ENCODE results near the gene ELMO2. TPM values are rescaled to one million over a fixed set of nuclear protein-coding genes. Genes with fewer than 3 reads are reported as not detected.

ELMO2 gene
- total RNA-seq: 10 to 100 TPM; 56.0 to 58.0 TPM
- polyA plus RNA-seq: 10 to 100 TPM; 26.2 to 51.1 (median 34.9) TPM
- total RNA-seq: 38.0 to 67.0 (median 59.6) reads per million in 6 experiments

GRCh38 chr20:46406200-46406985, at the start of gene ELMO2:
TSS of gene ELMO2 (minus strand) at chr20:46406615. CDS start at chr20:46394482, 12,133 bp downstream.
- POLR2A ChIA-PET: interaction anchor here (0.7 to 1.4 kb wide), 9 partner anchors 36 to 472 kb away, joined by 3 to 6 read pairs (median 4); partner anchors contain the start of genes PCIF1 and TP53RK

GRCh38 chr20:46455729-46456128, 49.3 kb upstream of the ELMO2 start:
- POLR2A ChIA-PET: no interaction called here
- ATAC-seq (no peak), DNase-seq (no peak)
- peaks cover 0 to 3% (median 1%) of the 10 kb centered on the region in 4 donors for H3K4me1 Mint-ChIP-seq
- peaks cover 0 to 22% (median 12%) of the 10 kb centered on the region in 3 donors for H3K36me3 Mint-ChIP-seq
- no peak overlapping the region for H3K4me3 Mint-ChIP-seq
- H3K9me3 Mint-ChIP-seq: peaks cover 16 to 33% (median 23%) of the 10 kb centered on the region in 9 donors
- H3K27ac Mint-ChIP-seq: no peak overlapping the region
- peaks cover 19 to 53% (median 30%) of the 10 kb centered on the region in 5 donors for H3K27me3 Mint-ChIP-seq

More at GRCh38 chr20:46406200-46406985, at the start of gene ELMO2:
- DNase-seq (peak; percentile 90 to 96 (median 96)), ATAC-seq (peak; percentile 87 to 92)
- Mint-ChIP-seq H3K9me3 (no peaks in the 10 kb centered on the region), H3K27me3 (peaks cover 0 to 3% (median 0%) of the 10 kb centered on the region in 5 donors), H3K27ac (peak within 1 kb of the TSS; percentile 86 to 98 (median 97)), H3K4me3 (peak within 1 kb of the TSS; percentile 90 to 100 (median 98)), H3K36me3 (no peaks in the 10 kb centered on the region), H3K4me1 (peaks cover 31 to 71% (median 69%) of the 10 kb centered on the region in 4 donors)

- no peaks in the 10 kb centered on the region for H3K4me1 Mint-ChIP-seq
- peaks cover 7 to 43% (median 32%) of the 10 kb centered on the region in 5 donors for H3K27me3 Mint-ChIP-seq
- no peak overlapping the region for H3K4me3 Mint-ChIP-seq
- DNase-seq: no peak
- ATAC-seq: no peak
- POLR2A ChIA-PET: no interaction called here
- H3K36me3 Mint-ChIP-seq: peaks cover 0 to 8% (median 4%) of the 10 kb centered on the region in 3 donors
- no peak overlapping the region for H3K27ac Mint-ChIP-seq
- peaks cover 0 to 14% (median 4%) of the 10 kb centered on the region in 9 donors for H3K9me3 Mint-ChIP-seq
Observed at GRCh38 chr20:46446851-46447250, 40.4 kb upstream of the ELMO2 start.

- Mint-ChIP-seq H3K9me3 (peaks cover 0 to 6% (median 4%) of the 10 kb centered on the region in 9 donors), H3K27me3 (peaks cover 10 to 29% (median 27%) of the 10 kb centered on the region in 5 donors), H3K27ac (no peak overlapping the region), H3K4me3 (no peak overlapping the region), H3K4me1 (no peaks in the 10 kb centered on the region), H3K36me3 (peaks cover 0 to 6% (median 2%) of the 10 kb centered on the region in 3 donors)
- POLR2A ChIA-PET: interaction anchor here (0.6 kb wide), 1 partner anchor 18 kb away, joined by 3 read pairs; no protein-coding TSS in a partner anchor
- ATAC-seq: no peak
- no peak for DNase-seq
Observed at GRCh38 chr20:46439837-46440236, 33.4 kb upstream of the ELMO2 start.

- no peaks in the 10 kb centered on the region for H3K36me3 Mint-ChIP-seq
- H3K9me3 Mint-ChIP-seq: peaks cover 0 to under 1% (median 0%) of the 10 kb centered on the region in 9 donors
- no peak overlapping the region for H3K27ac Mint-ChIP-seq
- no peaks in the 10 kb centered on the region for H3K4me1 Mint-ChIP-seq
- H3K27me3 Mint-ChIP-seq: peaks cover 12 to 37% (median 27%) of the 10 kb centered on the region in 5 donors
- DNase-seq (peak in 3 of 10 donors; percentile 13 to 36 (median 31)), ATAC-seq (peak; percentile 53 to 65)
- no peak overlapping the region for H3K4me3 Mint-ChIP-seq
- POLR2A ChIA-PET: no interaction called here
Observed at GRCh38 chr20:46438156-46438750, 31.8 kb upstream of the ELMO2 start.

- POLR2A ChIA-PET: no interaction called here
- no peak for ATAC-seq
- peaks cover 20 to 51% (median 29%) of the 10 kb centered on the region in 5 donors for H3K27me3 Mint-ChIP-seq
- no peak overlapping the region for H3K27ac Mint-ChIP-seq
- H3K4me1 Mint-ChIP-seq: no peaks in the 10 kb centered on the region
- DNase-seq: no peak
- H3K4me3 Mint-ChIP-seq: no peak overlapping the region
- H3K9me3 Mint-ChIP-seq: peaks cover 0 to 1% (median 0%) of the 10 kb centered on the region in 9 donors
- no peaks in the 10 kb centered on the region for H3K36me3 Mint-ChIP-seq
Observed at GRCh38 chr20:46435146-46435545, 28.7 kb upstream of the ELMO2 start.

- Mint-ChIP-seq H3K4me3 (no peak overlapping the region), H3K9me3 (peaks cover 0 to 1% (median 0%) of the 10 kb centered on the region in 9 donors), H3K27me3 (peaks cover 20 to 55% (median 35%) of the 10 kb centered on the region in 5 donors), H3K27ac (no peak overlapping the region), H3K36me3 (no peaks in the 10 kb centered on the region), H3K4me1 (no peaks in the 10 kb centered on the region)
- ATAC-seq: no peak
- POLR2A ChIA-PET: no interaction called here
- DNase-seq: no peak
Observed at GRCh38 chr20:46434597-46434996, 28.2 kb upstream of the ELMO2 start.

- Mint-ChIP-seq H3K36me3 (no peaks in the 10 kb centered on the region), H3K27ac (no peak overlapping the region), H3K9me3 (peaks cover 0 to 1% (median 0%) of the 10 kb centered on the region in 9 donors), H3K4me1 (no peaks in the 10 kb centered on the region), H3K4me3 (no peak overlapping the region), H3K27me3 (peaks cover 22 to 64% (median 34%) of the 10 kb centered on the region in 5 donors)
- DNase-seq: no peak
- POLR2A ChIA-PET: no interaction called here
- no peak for ATAC-seq
Observed at GRCh38 chr20:46433051-46433450, 26.6 kb upstream of the ELMO2 start.

GRCh38 chr20:46430921-46431712, 24.7 kb upstream of the ELMO2 start:
- H3K9me3 Mint-ChIP-seq: peaks cover 0 to 1% (median 0%) of the 10 kb centered on the region in 9 donors
- H3K4me3 Mint-ChIP-seq: no peak overlapping the region
- no peaks in the 10 kb centered on the region for H3K36me3 Mint-ChIP-seq
- POLR2A ChIA-PET: no interaction called here
- DNase-seq (no peak), ATAC-seq (no peak)
- no peak overlapping the region for H3K27ac Mint-ChIP-seq
- no peaks in the 10 kb centered on the region for H3K4me1 Mint-ChIP-seq
- H3K27me3 Mint-ChIP-seq: peaks cover 27 to 78% (median 48%) of the 10 kb centered on the region in 5 donors

- no peak for ATAC-seq
- no peaks in the 10 kb centered on the region for H3K36me3 Mint-ChIP-seq
- H3K27me3 Mint-ChIP-seq: peaks cover 26 to 72% (median 53%) of the 10 kb centered on the region in 5 donors
- no peaks in the 10 kb centered on the region for H3K4me1 Mint-ChIP-seq
- H3K4me3 Mint-ChIP-seq: no peak overlapping the region
- no peaks in the 10 kb centered on the region for H3K9me3 Mint-ChIP-seq
- POLR2A ChIA-PET: no interaction called here
- DNase-seq: no peak
- no peak overlapping the region for H3K27ac Mint-ChIP-seq
Observed at GRCh38 chr20:46427384-46427783, 21.0 kb upstream of the ELMO2 start.

- no peak for ATAC-seq
- Mint-ChIP-seq H3K9me3 (no peaks in the 10 kb centered on the region), H3K27me3 (peaks cover 22 to 50% (median 47%) of the 10 kb centered on the region in 5 donors), H3K4me1 (no peaks in the 10 kb centered on the region), H3K36me3 (no peaks in the 10 kb centered on the region), H3K4me3 (no peak overlapping the region), H3K27ac (no peak overlapping the region)
- POLR2A ChIA-PET: no interaction called here
- no peak for DNase-seq
Observed at GRCh38 chr20:46423882-46424482, 17.6 kb upstream of the ELMO2 start.

- H3K4me3 Mint-ChIP-seq: no peak overlapping the region
- no peak overlapping the region for H3K27ac Mint-ChIP-seq
- no peaks in the 10 kb centered on the region for H3K36me3 Mint-ChIP-seq
- POLR2A ChIA-PET: no interaction called here
- H3K4me1 Mint-ChIP-seq: no peaks in the 10 kb centered on the region
- no peak for DNase-seq
- no peak for ATAC-seq
- H3K27me3 Mint-ChIP-seq: peaks cover 24 to 56% (median 49%) of the 10 kb centered on the region in 5 donors
- no peaks in the 10 kb centered on the region for H3K9me3 Mint-ChIP-seq
Observed at GRCh38 chr20:46423342-46423741, 16.9 kb upstream of the ELMO2 start.

Measured in naive thymus-derived CD8-positive, alpha-beta T cell (primary cell).